OCI-LY1 (cell line): Measurements from ENCODE around the gene EPHA4.

Source experiments
- H2AFZ ChIP-seq: fragments of 200-600 bp; sonication (generic), shearing (Covaris generic); 2 replicates; pipeline ENCODE4 v1.6.0; 2014; ENCODE audit warnings: antibody characterized with exemption, mild to moderate bottlenecking, low read length
- H3F3A ChIP-seq: fragments of 200-600 bp; sonication (generic), shearing (Covaris generic); 2 replicates; pipeline ENCODE4 v1.6.0; 2014; ENCODE audit warnings: mild to moderate bottlenecking, antibody characterized with exemption, low read length, moderate library complexity; ENCODE audit not compliant: insufficient read depth
- H3K27ac ChIP-seq: fragments of 200-600 bp; sonication (generic); 2 replicates; pipeline ENCODE4 v1.5.1; 2014; ENCODE audit warnings: low read length, mixed run types, mild to moderate bottlenecking, low read depth; ENCODE audit not compliant: poor library complexity, severe bottlenecking
- H3K27me3 ChIP-seq: fragments of 200-600 bp; sonication (generic); 2 replicates; pipeline ENCODE4 v1.6.0; 2014; ENCODE audit warnings: antibody characterized with exemption, mild to moderate bottlenecking, low read length, moderate library complexity; ENCODE audit not compliant: insufficient read depth
- H3K36me3 ChIP-seq: fragments of 200-600 bp; sonication (generic); 2 replicates; pipeline ENCODE4 v1.6.1; 2014; ENCODE audit warnings: mild to moderate bottlenecking, antibody characterized with exemption, low read length, moderate library complexity, mixed read lengths; ENCODE audit not compliant: insufficient read depth
- H3K4me1 ChIP-seq: fragments of 200-600 bp; sonication (generic); 2 replicates; pipeline ENCODE4 v1.5.1; 2014; ENCODE audit warnings: mild to moderate bottlenecking, low read length, moderate library complexity; ENCODE audit not compliant: insufficient read depth, severe bottlenecking
- H3K4me2 ChIP-seq: fragments of 200-600 bp; sonication (generic), shearing (Covaris generic); 2 replicates; pipeline ENCODE4 v1.6.1; 2014; ENCODE audit warnings: low read length
- H3K4me3 ChIP-seq: fragments of 200-600 bp; sonication (generic); 2 replicates; pipeline ENCODE4 v1.5.1; 2014; ENCODE audit warnings: low read length, low read depth, mild to moderate bottlenecking, mixed read lengths; ENCODE audit not compliant: poor library complexity, severe bottlenecking
- H3K79me2 ChIP-seq: fragments of 200-600 bp; shearing (Covaris generic); 2 replicates; pipeline ENCODE4 v1.6.1; 2016; ENCODE audit warnings: mixed run types, low read length, mixed read lengths; ENCODE audit not compliant: insufficient read depth
- H3K9ac ChIP-seq: fragments of 200-600 bp; sonication (generic), shearing (Covaris generic); 2 replicates; pipeline ENCODE4 v1.6.1; 2014; ENCODE audit warnings: mild to moderate bottlenecking, low read length, mixed read lengths
- H3K9me2 ChIP-seq: fragments of 200-600 bp; sonication (generic), shearing (Covaris generic); 2 replicates; pipeline ENCODE4 v1.6.1; 2014; ENCODE audit warnings: low read depth, mild to moderate bottlenecking, low read length, mixed read lengths
- H3K9me3 ChIP-seq: fragments of 200-600 bp; shearing (Covaris generic); 2 replicates; pipeline ENCODE4 v1.6.1; 2014; ENCODE audit warnings: low read length, mixed read lengths
- H4K20me1 ChIP-seq: fragments of 200-600 bp; sonication (generic), shearing (Covaris generic); 2 replicates; pipeline ENCODE4 v1.6.0; 2016; ENCODE audit warnings: mild to moderate bottlenecking, low read length; ENCODE audit not compliant: insufficient read depth
- EZH2 ChIP-seq: fragments of 200-600 bp; sonication (generic), shearing (Covaris generic); IDR thresholded peaks from 2 replicates; pipeline ENCODE4 v1.8.0; 2017; ENCODE audit warnings: borderline replicate concordance, mixed run types, mild to moderate bottlenecking, antibody characterized with exemption, low read length, moderate library complexity, mixed read lengths
- TF ChIP-seq, protein P1 (sequence below): fragments of 200-600 bp; sonication (generic), shearing (Covaris generic); IDR thresholded peaks from 2 replicates; pipeline ENCODE4 v1.5.1; 2017; ENCODE audit warnings: mild to moderate bottlenecking, antibody characterized with exemption, low read length, moderate library complexity, mixed read lengths

EPHA4 gene

GRCh38 chr2:221572219-221572820 lies at the start of gene EPHA4:
TSS of gene EPHA4 (minus strand) at chr2:221572304. CDS start at chr2:221572248, 56 bp downstream.
- no peaks in the 10 kb centered on the region for H3K79me2 ChIP-seq
- H2AFZ ChIP-seq: no peak within 1 kb of the TSS
- no peaks in the 10 kb centered on the region for H3K9me3 ChIP-seq
- H3K4me1 ChIP-seq: no peaks in the 10 kb centered on the region
- H4K20me1 ChIP-seq: no peaks in the 10 kb centered on the region
- H3K4me3 ChIP-seq: no peak within 1 kb of the TSS
- TF ChIP-seq EZH2: no peak
- TF ChIP-seq, protein P1, sequence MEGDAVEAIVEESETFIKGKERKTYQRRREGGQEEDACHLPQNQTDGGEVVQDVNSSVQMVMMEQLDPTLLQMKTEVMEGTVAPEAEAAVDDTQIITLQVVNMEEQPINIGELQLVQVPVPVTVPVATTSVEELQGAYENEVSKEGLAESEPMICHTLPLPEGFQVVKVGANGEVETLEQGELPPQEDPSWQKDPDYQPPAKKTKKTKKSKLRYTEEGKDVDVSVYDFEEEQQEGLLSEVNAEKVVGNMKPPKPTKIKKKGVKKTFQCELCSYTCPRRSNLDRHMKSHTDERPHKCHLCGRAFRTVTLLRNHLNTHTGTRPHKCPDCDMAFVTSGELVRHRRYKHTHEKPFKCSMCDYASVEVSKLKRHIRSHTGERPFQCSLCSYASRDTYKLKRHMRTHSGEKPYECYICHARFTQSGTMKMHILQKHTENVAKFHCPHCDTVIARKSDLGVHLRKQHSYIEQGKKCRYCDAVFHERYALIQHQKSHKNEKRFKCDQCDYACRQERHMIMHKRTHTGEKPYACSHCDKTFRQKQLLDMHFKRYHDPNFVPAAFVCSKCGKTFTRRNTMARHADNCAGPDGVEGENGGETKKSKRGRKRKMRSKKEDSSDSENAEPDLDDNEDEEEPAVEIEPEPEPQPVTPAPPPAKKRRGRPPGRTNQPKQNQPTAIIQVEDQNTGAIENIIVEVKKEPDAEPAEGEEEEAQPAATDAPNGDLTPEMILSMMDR: no peak
- H3K9ac ChIP-seq: no peak within 1 kb of the TSS
- H3K9me2 ChIP-seq: no peaks in the 10 kb centered on the region
- H3K27me3 ChIP-seq: no peaks in the 10 kb centered on the region
- H3K4me2 ChIP-seq: no peak within 1 kb of the TSS
- H3K27ac ChIP-seq: no peak within 1 kb of the TSS
- no peaks in the 10 kb centered on the region for H3F3A ChIP-seq
- H3K36me3 ChIP-seq: no peaks in the 10 kb centered on the region

GRCh38 chr2:221618007-221618406 lies 45.9 kb upstream of the EPHA4 start:
- H3K9me3 ChIP-seq: no peaks in the 10 kb centered on the region
- H3K36me3 ChIP-seq: no peaks in the 10 kb centered on the region
- no peak overlapping the region for H2AFZ ChIP-seq
- no peaks in the 10 kb centered on the region for H3F3A ChIP-seq
- H3K4me2 ChIP-seq: no peak overlapping the region
- no peaks in the 10 kb centered on the region for H4K20me1 ChIP-seq
- no peaks in the 10 kb centered on the region for H3K27me3 ChIP-seq
- H3K4me1 ChIP-seq: no peaks in the 10 kb centered on the region
- no peaks in the 10 kb centered on the region for H3K79me2 ChIP-seq
- H3K27ac ChIP-seq: no peak overlapping the region
- no peak for TF ChIP-seq EZH2
- TF ChIP-seq, protein P1: no peak
- no peak overlapping the region for H3K4me3 ChIP-seq
- H3K9ac ChIP-seq: no peak overlapping the region
- no peaks in the 10 kb centered on the region for H3K9me2 ChIP-seq

- H2AFZ ChIP-seq: no peak overlapping the region
- no peaks in the 10 kb centered on the region for H3K27me3 ChIP-seq
- H3K4me1 ChIP-seq: no peaks in the 10 kb centered on the region
- no peaks in the 10 kb centered on the region for H4K20me1 ChIP-seq
- TF ChIP-seq EZH2: no peak
- TF ChIP-seq, protein P1: no peak
- no peak overlapping the region for H3K4me2 ChIP-seq
- no peaks in the 10 kb centered on the region for H3K9me3 ChIP-seq
- no peaks in the 10 kb centered on the region for H3K36me3 ChIP-seq
- no peak overlapping the region for H3K27ac ChIP-seq
- H3K79me2 ChIP-seq: no peaks in the 10 kb centered on the region
- no peak overlapping the region for H3K9ac ChIP-seq
- no peaks in the 10 kb centered on the region for H3K9me2 ChIP-seq
- H3F3A ChIP-seq: no peaks in the 10 kb centered on the region
- H3K4me3 ChIP-seq: no peak overlapping the region
Measured at GRCh38 chr2:221616561-221616960, 44.5 kb upstream of the EPHA4 start.
